Hepatocyte (in vitro differentiated cells): ENCODE data around the gene HERPUD1.

ENCODE experiments used
- CTCF ChIP-seq: fragments of 200-600 bp; sonication (generic); IDR thresholded peaks from 2 replicates; pipeline ENCODE4 v1.5.1; 2016; ENCODE audit warnings: antibody characterized with exemption, mild to moderate bottlenecking; ENCODE audit not compliant: poor library complexity
- EZH2 ChIP-seq: fragments of 200-600 bp; sonication (generic); IDR thresholded peaks from 2 replicates; pipeline ENCODE4 v1.6.1; 2016; ENCODE audit warnings: antibody characterized with exemption, mild to moderate bottlenecking, borderline replicate concordance

GRCh38 chr16:56898847-56899246, 33.1 kb upstream of the HERPUD1 start:
- no peak for TF ChIP-seq CTCF
- no peak for TF ChIP-seq EZH2
